MCF 10A (cell line): ENCODE data around the gene CLCNKB. TPM values are rescaled to one million over a fixed set of nuclear protein-coding genes. Genes with fewer than 3 reads are reported as not detected.

ENCODE experiments used
- BruUV-seq: library from RNA; stranded (reverse); fragments of 400-500 nt; replicated peaks from 2 replicates; lab custom pipeline; 2021; lab: Mats Ljungman, UMichigan
- CTCF ChIA-PET: fragments of 300-600 bp; sonication (Branson Sonifier 250); formaldehyde crosslinking; extraction: SDS; loops from one replicate; lab custom pipeline; 2021; ENCODE audit warnings: antibody characterized with exemption, inconsistent platforms; lab: Yijun Ruan, JAX
- POLR2A ChIA-PET: fragments of 300-600, 350-650 bp; sonication (Branson Sonifier 250); formaldehyde crosslinking; extraction: SDS; loops from one replicate; lab custom pipeline; 2020; ENCODE audit warnings: antibody characterized with exemption, inconsistent platforms; lab: Yijun Ruan, JAX
- DNase-seq: peaks from one replicate; pipeline ENCODE4 v3.0.0-alpha.2; 2018; ENCODE audit not compliant: unreplicated experiment
- H3K27ac Mint-ChIP-seq: one replicate; pipeline ENCODE4 v1.8.0; 2022; ENCODE audit warnings: mild to moderate bottlenecking, low read depth, mixed read lengths; ENCODE audit not compliant: unreplicated experiment
- H3K27me3 Mint-ChIP-seq: one replicate; pipeline ENCODE4 v1.8.0; 2022; ENCODE audit warnings: mixed read lengths; ENCODE audit not compliant: insufficient read depth, unreplicated experiment
- H3K36me3 Mint-ChIP-seq: one replicate; pipeline ENCODE4 v1.8.0; 2022; ENCODE audit warnings: mild to moderate bottlenecking, moderate library complexity, mixed read lengths; ENCODE audit not compliant: insufficient read depth, unreplicated experiment
- H3K4me1 Mint-ChIP-seq: one replicate; pipeline ENCODE4 v1.8.0; 2022; ENCODE audit warnings: mixed read lengths; ENCODE audit not compliant: insufficient read depth, unreplicated experiment
- H3K4me3 Mint-ChIP-seq: one replicate; pipeline ENCODE4 v1.8.0; 2022; ENCODE audit warnings: mild to moderate bottlenecking, moderate library complexity, mixed read lengths; ENCODE audit not compliant: unreplicated experiment
- H3K9me3 Mint-ChIP-seq: one replicate; pipeline ENCODE4 v1.8.0; 2022; ENCODE audit warnings: mixed read lengths; ENCODE audit not compliant: unreplicated experiment
- CTCF ChIP-seq: fragments of 200-600 bp; IDR thresholded peaks from one replicate; pipeline ENCODE4 v1.8.0; 2022; ENCODE audit warnings: antibody characterized with exemption, mild to moderate bottlenecking; ENCODE audit not compliant: unreplicated experiment
- intact Hi-C: fragments of 100-400 bp; cut with micrococcal nuclease; formaldehyde crosslinking; loops from 2 replicates; pipeline ENCODE4 v1.14.1; 2022
- total RNA-seq: library from RNA; stranded (reverse); gene quantifications from 2 replicates; pipeline ENCODE4 v1.2.3, GENCODE V29; 2022

The CLCNKB gene
- total RNA-seq, 1 experiment from 2014 or later, result not detected

GRCh38 chr1:16094453-16095158 is 51.0 kb downstream of the CLCNKB start:
- DNase-seq, result no peak
- H3K27ac Mint-ChIP-seq, result no peak overlapping the region
- intact Hi-C loops, result no loop called here
- ChIA-PET CTCF (interaction anchor here (3.4 kb wide), 1 partner anchor 12 kb away, joined by 23 read pairs; no protein-coding TSS in a partner anchor), POLR2A (interaction anchor here (1.4 kb wide), 1 partner anchor 9 kb away, joined by 9 read pairs; no protein-coding TSS in a partner anchor)
- H3K9me3 Mint-ChIP-seq, result no peaks in the 10 kb centered on the region
- H3K4me1 Mint-ChIP-seq, result no peaks in the 10 kb centered on the region
- no peak for TF ChIP-seq CTCF
- H3K4me3 Mint-ChIP-seq, result no peak overlapping the region
- no TSS peak for BruUV-seq
- peaks cover 25% of the 10 kb centered on the region for H3K27me3 Mint-ChIP-seq
- H3K36me3 Mint-ChIP-seq, result peaks cover 5% of the 10 kb centered on the region

- Mint-ChIP-seq H3K4me3 (no peak overlapping the region), H3K4me1 (no peaks in the 10 kb centered on the region), H3K27ac (no peak overlapping the region), H3K27me3 (peaks cover 25% of the 10 kb centered on the region), H3K36me3 (peaks cover 5% of the 10 kb centered on the region), H3K9me3 (no peaks in the 10 kb centered on the region)
- ChIA-PET CTCF (no interaction called here), POLR2A (no interaction called here)
- BruUV-seq, result no TSS peak
- intact Hi-C loops, result no loop called here
- DNase-seq, result no peak
- TF ChIP-seq CTCF, result no peak
These were observed 51.9 kb downstream of the CLCNKB start for GRCh38 chr1:16095447-16095846.

GRCh38 chr1:16099412-16099811 is 55.8 kb downstream of the CLCNKB start:
- intact Hi-C loops, result no loop called here
- no peak overlapping the region for H3K27ac Mint-ChIP-seq
- no TSS peak for BruUV-seq
- no peaks in the 10 kb centered on the region for H3K9me3 Mint-ChIP-seq
- H3K4me1 Mint-ChIP-seq, result no peaks in the 10 kb centered on the region
- TF ChIP-seq CTCF, result no peak
- DNase-seq, result no peak
- ChIA-PET POLR2A (no interaction called here), CTCF (interaction anchor here (0.6 to 2.9 kb wide), 2 partner anchors 17 to 275 kb away, joined by 4 to 13 read pairs; no protein-coding TSS in a partner anchor)
- H3K36me3 Mint-ChIP-seq, result peaks cover 4% of the 10 kb centered on the region
- peaks cover 25% of the 10 kb centered on the region for H3K27me3 Mint-ChIP-seq
- no peak overlapping the region for H3K4me3 Mint-ChIP-seq

- no peak for DNase-seq
- intact Hi-C loops, result no loop called here
- CTCF ChIA-PET, result no interaction called here
- Mint-ChIP-seq H3K27me3 (peaks cover 4% of the 10 kb centered on the region), H3K4me1 (no peaks in the 10 kb centered on the region), H3K9me3 (no peaks in the 10 kb centered on the region), H3K4me3 (no peak overlapping the region), H3K27ac (no peak overlapping the region), H3K36me3 (peaks cover 4% of the 10 kb centered on the region)
- TF ChIP-seq CTCF, result no peak
- no TSS peak for BruUV-seq
- POLR2A ChIA-PET, result no interaction called here
These were observed 58.0 kb downstream of the CLCNKB start for GRCh38 chr1:16101623-16102022.

Other genes starting within 250 kb of the CLCNKB start
- 1.1 and 1.7 TPM in 2 replicates for gene UQCRHL, start 236.1 kb upstream of the CLCNKB start, total RNA-seq
- gene SPEN, start 196.1 kb upstream of the CLCNKB start, total RNA-seq, result 44.2 and 50.6 TPM in 2 replicates
- 46.3 and 48.3 TPM in 2 replicates for gene ZBTB17, start 67.7 kb upstream of the CLCNKB start, total RNA-seq
- not detected in 2 replicates for gene SRARP, start 39.5 kb upstream of the CLCNKB start, total RNA-seq
- not detected in 2 replicates for gene HSPB7, start 25.7 kb upstream of the CLCNKB start, total RNA-seq
- gene CLCNKA, start 21.7 kb upstream of the CLCNKB start, total RNA-seq, result not detected in 2 replicates
- 0.20 TPM in 1 of 2 replicates, not detected in the other for gene FAM131C, start 29.9 kb downstream of the CLCNKB start, total RNA-seq
- gene EPHA2, start 112.3 kb downstream of the CLCNKB start, total RNA-seq, result 206 and 248 TPM in 2 replicates
- gene ARHGEF19, start 168.9 kb downstream of the CLCNKB start, total RNA-seq, result 1.7 and 1.9 TPM in 2 replicates
- gene CPLANE2, start 193.4 kb downstream of the CLCNKB start, total RNA-seq, result 8.3 and 13.2 TPM in 2 replicates